Activated gamma-delta T cell treated with anti-CD3 and anti-CD28 coated beads, Interleukin-2, amount 50 U/mL, for 16 hours (primary cell): ENCODE data around the gene MRNIP.

Source experiments
- DNase-seq: peaks from one replicate; pipeline ENCODE4 v3.0.0-alpha.2; 2020; ENCODE audit warnings: low read depth

MRNIP gene

DNA sequence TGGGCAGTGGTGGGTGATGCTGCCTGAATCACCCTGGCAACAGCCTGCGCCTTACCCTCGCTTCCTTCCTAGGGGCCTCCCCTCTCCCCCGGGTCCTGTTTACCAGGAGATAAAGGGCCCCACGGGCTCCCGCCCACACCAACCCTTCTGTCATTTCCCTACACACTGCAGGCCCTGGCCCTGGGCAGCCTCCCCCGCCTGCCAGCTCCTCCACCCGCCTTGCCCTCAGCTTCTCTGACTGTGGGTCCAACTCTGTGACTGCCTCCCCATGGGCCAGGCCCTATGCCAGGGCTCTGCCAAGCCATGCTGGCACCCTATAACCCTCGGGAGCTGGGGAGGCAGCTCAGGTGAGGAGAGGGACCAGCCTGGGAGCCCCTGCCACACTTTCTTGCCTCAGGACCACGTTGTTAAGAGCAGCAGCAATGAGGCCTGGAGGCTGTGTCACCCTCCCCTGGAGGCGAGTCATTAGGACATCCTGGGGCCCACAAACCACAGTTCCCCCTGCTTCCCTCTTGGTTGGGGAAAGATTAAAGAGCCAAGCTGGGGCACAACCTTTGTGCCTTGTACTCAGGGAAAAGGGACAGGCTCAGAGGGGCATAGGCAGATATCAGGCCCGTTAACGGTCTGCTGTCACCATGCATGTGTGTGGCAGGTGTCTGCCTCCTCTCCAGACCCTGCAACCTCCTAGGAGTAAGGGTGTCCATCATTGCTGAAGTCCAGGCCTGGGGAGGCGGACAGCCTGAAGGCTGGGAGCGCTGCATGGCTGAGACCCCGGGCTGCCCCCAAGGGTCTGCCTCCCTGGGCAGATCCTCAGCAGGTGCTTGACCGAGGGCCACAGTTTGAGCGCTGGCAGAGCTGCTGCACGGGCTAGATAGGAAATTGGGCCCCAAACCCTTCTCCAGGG, 54.7 kb downstream of the MRNIP start:
- no peak for DNase-seq

DNA sequence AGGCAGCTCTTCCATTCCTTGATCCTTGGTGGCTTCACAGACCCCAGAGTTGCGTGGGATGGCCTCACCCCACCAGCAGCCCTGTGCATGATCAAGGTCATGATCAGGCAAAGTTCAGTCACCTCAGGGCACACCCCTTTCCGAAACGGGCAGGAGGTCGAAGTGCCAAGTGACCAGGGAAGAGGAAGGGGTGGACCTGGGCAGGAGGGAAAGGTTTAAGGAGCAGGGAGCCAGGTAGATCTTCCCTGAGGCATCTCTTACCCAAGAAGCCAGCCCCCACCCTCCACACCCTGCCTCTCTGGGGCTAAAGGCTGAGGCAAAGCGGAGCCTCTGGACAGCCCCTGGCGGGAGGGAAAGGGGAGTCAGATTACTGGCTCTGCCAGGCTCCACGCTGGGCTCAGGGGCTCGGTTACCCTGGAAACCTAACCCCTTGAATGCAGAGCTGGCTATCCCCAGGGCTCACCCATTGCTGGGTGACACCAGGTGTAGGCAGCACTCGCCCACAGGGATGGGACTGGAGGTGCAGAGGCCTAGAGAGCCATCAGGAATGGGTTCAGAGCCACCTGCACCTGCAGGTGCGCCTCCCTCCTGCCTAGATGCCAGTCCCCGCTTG, 55.6 kb downstream of the MRNIP start:
- no peak for DNase-seq

DNA sequence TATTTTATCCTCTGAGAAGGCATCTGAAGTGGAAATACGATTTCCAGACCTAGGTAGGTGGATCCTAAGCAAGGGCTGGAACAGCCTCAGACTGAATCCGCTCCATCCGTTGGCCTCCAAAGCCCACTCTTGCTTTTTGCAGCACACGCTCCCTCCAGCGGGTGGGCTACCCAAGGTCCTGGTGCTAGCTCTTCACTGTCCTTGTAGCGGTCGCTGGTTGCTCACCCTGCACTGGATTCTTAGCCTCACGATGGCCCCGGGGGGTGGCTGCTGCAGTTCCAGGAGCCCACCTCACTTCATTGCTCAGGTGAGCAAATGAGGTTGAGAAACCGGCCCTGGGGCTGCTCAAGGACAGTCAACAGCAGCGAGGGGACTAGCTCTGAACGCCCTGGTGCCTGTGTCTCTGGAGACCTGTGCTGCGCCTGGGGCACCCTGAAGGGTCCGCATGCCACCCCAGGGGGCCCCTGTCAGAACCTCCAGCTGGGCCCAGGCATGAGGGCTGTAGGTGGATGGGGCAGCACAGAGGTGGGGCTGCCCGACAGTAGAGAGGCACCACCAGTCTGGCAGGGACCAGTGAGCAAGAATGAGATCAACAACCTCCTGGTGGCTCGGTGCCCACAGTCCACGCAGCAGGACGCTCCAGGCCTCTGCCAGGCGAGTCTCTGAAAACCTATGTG, 56.3 kb downstream of the MRNIP start:
- DNase-seq: no peak

DNA sequence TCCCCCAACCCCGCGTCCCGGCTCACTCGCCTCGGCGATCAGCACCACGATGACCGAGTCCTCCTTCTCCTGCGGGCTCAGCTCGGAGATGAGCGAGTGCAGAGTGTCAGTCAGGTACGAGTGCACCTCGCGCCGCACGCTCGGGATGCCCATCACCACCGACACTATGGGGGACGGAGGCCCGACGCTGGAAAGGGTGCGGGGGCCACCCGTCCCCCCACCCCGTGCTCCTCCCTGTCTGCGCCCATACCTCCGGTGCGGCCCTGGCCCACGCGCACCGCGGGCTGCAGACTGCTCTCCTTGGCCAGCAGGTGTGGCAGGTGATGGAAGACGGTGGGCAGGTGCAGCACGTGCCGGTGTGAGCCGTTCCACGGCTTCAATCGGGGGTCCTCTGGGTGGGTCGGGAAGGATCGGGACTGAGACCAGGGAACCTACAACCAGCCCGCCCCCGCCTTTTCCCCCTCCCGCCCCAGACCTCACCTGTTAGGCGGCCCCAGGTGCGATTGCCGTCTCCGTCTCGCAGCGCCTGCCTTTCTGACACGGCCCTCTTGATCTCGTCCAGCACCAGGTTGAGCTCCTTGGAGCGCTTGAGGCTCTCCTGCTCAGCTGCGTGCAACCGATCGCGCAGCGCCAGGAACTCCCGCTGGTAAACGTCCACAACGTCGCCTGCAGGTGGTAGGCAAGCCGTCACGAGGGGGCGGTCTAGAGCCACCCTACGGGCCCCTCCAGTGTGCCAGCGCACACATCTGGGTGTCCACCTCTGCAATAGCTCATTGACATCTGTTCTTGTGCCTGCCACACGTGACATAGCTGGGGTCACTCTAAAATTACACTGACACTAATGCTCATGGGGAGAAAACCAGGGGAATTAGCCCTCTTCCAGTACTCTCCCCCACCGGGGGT, 57.1 kb downstream of the MRNIP start:
- peak; percentile 79 for DNase-seq

DNA sequence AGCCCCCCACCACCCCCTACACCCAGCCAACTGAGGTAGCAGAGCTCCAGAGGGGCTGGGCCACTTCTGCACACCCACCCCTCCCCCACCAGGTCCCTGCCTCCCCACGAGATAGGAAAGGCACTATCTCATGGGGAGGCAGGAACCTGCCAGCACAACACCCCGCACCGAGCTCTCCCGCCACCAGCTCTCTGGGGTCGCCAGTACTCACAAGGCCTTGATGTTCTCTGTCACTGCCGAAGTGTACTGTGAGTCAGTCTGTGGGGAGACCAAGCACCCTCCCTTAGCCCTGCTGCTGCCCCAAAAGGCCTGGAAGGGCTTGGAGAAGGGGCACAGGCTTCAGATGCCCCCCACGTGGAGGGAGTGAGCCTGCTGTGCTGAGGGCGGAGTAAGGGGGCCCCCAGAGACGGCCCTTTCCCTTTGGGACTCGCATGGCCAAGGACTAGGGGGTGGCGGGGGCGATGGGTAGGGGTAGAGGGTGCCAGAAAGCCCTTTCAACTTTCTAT, 57.9 kb downstream of the MRNIP start:
- DNase-seq: no peak

DNA sequence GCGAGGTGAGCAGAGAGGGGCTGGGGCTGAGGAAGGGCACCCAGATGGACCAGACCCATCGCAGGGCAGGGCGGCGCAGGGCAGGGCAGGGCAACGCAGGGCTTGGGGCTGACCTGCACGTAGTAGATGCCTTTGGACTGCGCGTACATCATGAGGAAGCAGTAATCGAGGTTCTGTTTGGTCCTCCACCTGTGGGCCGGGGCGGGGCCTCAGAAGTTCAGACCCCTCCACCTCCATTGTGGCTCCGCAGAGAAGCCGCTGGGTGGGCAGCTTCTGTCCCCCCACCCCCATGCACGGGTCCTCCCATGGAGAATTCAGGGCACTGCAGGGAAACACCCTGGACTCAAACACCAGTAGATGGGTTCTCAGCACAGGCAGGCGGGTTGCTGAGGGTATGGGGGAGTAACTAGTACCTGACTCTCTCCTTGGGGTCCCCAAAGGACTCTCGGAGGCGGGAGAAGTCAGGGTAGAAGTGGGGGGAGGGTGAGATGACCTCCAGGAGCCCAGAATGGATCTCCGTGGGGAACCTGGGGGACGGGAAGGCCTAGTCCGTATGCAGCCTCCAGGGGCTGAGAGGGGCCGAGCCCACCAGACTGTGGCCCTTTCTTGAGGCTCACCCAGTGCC, 58.4 kb downstream of the MRNIP start:
- no peak for DNase-seq

DNA sequence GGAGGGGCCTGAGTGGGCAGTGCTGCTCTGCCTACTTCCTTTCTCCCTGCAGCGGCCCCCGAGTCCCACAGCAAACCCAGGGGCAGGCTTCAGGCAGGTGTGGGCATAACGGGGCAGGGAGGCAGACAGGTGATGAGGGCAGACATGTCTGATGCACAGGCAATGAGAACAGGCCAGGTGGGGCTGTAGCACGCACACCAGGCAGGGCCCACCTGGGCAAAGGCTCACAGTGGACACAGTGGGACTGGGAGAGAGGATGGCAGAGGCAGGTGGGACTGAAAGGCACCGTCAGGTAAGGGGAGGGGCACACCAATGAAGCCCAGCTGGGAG, 59.0 kb downstream of the MRNIP start:
- no peak for DNase-seq

DNA sequence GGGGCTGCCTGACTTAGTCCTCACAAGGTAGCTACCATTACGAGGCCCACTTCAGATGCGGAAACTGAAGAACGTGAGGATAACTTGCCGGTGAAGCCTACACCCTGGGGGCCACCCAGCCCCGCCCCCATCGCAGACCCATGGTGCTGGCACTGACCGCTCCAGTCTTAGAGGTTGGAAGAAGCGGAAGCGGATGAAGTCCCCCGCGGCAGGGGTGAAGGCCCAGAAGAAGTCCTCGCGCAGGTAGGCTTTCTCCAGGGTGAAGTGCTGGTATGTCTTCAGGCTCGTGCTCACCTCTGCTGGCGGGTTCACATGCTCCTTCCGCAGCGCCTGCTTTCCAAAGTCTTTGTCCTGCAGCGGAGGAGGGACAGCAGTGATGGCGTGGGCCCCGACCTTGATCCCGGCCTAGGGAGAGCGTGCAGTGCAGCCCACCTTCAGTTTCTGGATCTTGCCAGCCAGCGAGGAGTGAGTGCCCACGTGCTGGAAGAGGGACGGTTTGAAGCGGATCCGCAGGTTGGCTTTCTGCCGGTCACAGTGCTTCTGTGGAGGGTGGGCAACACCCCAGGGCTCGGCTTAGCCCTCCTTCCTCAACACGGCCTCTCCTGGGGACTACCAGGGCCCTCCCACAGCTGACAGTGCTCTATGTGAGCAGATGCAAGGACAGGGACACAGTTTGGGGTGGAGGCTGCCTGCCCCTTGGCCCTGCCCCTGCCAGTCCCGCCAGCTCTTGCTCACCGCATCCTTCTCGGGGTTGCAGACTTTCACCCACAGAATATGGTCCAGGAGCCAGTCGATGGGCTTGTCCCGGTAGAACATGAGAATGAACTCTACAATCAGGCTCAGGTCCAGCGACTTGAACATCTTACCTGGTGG, 59.6 kb downstream of the MRNIP start:
- DNase-seq: no peak

DNA sequence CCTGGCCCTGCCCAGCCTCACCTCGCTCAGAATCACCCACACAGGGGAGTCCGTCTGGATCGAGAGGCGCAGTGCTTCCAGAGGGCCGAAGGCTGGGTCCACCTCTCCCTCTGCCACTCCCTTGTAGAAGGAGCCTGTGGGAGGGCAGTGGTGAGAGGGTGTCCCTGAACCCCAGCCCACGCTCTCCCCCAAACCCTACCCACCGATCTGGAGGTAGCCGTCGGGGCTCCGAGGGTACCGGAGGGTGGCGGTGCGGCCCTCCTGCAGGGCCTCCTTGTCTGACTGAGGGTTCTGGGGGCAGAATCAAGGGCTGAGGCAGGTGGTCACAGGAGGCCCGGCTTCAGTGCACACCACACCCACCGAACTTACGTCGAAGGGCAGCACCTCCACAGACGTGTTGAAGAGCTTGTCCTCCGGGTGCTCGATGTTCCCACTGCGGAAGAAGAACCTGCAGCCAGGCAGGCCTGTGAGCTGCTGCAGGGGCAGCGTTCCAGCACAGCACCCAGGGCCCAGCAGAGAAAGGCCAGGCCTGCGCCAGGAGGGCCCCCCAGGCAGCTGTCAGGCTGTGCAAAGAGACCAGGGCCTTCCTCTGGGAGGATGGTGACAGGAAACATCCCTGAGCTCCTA, 60.4 kb downstream of the MRNIP start:
- no peak for DNase-seq

DNA sequence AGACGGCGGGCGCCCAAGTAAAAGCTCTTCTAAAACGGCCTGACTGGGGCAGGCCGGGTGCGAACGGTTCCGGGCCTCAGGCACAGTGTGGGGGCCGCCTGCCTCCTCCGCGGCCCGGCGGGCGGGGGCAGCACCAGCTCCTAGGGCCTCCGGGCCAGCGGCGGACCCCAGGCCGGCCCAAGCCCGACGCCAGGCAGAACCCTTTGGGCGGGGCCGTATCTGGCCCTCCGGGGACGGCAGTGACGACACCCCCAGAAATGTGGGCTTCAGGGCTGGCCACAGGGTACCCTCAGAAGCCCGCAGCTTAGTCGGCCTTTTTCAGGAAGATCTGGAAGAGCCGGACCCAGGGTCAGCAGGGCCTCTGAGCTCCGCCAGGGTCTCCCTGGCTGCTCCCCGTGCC, 60.9 kb downstream of the MRNIP start:
- DNase-seq: no peak

DNA sequence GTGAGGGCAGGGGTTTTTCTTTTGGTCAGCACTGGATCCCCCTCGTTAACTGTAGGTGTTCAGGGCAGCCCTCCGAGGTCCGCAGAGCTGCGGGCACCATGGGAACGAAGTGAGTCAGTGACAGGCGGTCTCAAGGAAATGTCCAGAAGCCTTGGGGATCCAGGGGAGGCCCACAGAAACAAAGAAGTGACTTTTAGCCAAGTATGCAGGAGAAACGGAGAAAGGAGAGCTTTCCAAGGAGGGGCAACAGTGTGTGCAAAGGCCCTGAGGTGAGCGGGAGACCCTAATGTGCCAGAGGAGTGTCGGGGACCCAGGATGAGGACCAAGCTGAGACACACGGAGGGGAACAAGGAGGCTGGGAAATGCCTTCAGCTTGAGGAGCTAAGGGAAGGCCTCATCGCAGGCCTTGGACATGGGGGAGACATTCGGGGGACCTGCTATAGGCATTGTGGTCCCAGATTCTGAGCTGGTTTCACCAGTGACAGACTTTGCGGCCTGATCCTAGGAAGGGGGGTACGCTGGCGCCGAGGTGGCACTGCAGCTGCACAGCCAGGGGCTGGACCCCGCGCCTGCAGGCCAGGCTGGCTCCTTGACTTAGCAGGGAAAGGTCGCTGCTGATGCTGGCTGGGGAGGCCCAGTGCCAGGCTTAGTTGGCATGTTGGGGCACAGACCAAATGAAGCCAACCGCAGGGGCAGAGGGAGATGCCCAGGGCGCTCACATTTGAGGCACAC, 61.6 kb downstream of the MRNIP start:
- no peak for DNase-seq

DNA sequence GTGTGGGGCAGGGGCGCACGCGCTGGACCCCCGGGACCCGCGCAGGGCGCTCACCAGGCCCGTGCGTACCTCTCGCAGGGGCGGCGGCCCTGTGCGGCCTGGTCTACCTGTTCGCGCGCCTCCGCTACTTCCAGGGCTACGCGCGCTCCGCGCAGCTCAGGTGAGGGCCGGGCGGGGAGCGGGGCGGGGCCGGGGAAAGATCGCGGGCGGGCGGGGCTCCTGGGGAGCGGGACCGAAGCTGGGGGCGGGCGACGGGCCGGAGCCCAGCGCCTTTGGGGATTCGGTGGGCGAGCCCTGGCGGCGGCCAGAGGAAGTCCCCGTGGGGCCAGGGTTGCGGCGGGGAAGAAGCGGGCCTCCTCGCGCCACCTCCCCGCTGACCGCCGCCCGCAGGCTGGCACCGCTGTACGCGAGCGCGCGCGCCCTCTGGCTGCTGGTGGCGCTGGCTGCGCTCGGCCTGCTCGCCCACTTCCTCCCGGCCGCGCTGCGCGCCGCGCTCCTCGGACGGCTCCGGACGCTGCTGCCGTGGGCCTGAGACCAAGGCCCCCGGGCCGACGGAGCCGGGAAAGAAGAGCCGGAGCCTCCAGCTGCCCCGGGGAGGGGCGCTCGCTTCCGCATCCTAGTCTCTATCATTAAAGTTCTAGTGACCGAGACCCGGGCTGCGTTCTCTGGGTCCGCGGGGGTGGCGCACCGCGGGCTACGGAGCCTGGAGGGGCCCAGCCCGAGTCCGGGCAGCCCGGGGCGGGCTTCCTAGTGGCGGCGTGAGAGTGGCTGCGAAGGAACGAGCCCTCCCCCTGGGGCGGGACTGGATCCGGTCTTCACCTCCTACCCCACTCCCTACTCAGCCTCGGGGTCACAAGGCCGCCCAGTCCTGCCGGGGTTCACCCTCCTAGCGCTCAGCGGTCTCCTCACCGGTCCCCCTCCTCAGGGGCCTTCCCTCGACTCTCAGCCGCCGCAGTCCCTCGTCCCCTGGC, 62.5 kb downstream of the MRNIP start:
- DNase-seq: peak; percentile 45

DNA sequence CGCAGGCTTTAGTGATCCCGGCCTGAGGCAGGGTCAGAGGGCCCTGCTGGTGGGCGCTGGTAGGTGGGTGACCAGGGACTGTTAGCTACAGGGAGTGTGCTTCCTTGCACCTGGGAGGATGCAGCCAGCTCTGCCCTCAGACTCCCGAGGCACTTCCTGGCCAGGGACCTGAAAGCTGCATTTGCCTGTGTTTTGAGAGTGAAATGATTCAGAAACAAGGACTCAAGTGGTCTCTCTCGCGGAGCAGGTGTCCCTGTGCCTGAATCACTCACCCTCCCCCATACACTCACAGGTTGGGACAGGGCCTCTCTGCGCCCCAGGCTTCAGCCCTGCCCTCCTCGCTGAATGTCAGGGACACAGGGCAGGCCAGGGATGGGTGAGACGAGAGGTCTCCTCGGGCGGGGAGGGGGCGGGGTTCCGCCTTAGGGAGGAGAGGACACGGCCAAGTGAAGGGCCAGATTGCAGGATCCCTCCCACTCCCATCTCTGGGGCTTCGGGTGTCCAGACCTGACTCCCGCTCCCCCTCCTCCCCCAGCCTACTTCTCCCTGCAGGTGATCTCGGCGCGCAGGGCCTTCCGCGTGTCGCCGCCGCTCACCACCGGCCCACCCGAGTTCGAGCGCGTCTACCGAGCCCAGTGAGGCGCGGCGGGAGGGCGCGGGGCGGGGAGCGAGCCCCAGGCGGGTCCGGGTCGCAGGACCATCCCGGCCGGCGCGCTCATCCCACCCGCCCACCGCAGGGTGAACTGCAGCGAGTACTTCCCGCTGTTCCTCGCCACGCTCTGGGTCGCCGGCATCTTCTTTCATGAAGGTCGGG, 63.4 kb downstream of the MRNIP start:
- no peak for DNase-seq

DNA sequence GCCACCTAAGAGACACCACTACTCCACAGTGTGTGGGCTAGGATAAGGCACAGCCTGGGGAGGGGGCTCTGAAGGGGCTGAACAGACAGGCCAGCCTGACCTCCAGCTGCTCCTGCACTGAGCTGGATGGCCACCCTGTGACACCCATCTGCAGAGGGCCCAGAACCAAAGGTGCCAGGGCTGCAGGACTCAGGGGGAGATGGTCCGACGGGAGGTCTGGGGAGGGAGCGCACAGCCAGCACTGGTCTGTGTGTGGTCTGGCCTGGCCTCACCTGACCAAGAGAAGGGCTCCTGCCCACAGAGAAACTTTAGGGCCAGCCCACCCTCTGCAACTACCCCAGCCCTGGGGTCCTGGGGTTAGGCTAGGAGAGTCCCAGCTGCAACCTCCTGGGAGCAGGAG, 64.0 kb downstream of the MRNIP start:
- DNase-seq: no peak

DNA sequence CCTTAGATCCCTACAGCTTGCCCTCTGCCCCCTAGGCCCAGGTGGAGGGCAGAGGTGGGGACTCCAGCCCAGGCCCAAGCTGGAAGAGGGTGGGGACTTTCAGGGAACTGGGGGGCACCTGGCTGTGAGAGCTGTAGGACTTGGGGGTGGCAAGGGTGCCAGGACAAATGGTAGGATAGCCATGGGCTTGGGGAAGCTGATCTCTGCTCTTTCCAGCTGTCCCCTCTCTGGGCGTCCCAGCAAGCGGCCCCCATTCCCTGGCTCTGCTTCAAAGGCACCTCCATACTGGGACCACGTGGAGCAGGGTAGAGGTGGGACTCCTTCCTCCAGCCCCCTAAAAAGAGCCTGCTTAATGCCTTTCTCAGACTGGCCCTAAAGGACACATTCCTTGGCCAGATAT, 64.4 kb downstream of the MRNIP start:
- DNase-seq: no peak

DNA sequence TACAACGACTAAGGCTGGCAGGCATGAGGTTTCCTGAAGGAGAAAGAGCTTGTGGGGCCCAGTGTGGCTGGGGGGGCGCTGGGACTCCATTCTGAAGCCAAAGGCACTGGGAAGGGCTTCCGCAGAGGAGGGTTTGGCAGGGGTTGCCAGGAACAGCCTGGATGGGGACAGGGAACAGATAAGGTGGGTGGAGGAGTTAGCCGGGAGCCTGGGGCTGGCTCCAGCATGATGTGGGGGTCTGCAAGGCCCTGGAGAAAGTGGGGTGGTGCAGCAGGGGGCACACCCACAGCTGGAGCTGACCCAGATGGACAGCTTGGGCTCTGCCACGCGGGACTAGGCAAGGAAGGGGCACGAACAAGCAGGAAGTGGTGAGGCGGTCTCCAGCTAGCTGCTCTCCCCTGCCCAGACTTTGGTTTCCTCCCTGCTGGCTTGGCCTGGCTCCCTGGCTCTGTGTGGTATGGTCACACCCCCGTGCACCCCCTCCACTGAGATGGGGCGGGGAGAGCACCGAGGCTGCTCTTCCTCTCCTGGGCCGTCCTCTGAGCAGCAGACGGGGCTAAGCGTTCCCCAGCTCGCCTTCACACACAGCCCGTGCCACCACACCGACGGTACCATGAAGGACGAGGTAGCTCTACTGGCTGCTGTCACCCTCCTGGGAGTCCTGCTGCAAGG, 65.0 kb downstream of the MRNIP start, which contains the start of gene LTC4S:
TSS of gene LTC4S (plus strand) at position 519 of the 672 bp plus-strand sequence. CDS start at position 614, 95 bp downstream.
- peak; percentile 46 for DNase-seq
